Neural cell (in vitro differentiated cells): ENCODE results near the gene HOXD8.

ENCODE experiments used
- CTCF ChIP-seq: fragments of 450-650 bp; IDR thresholded peaks from 2 replicates; pipeline ENCODE4 v1.5.1; 2014; ENCODE audit warnings: antibody characterized with exemption, mild to moderate bottlenecking, moderate library complexity; ENCODE audit not compliant: poor library complexity, severe bottlenecking
- EP300 ChIP-seq: fragments of 450-650 bp; conservative IDR thresholded peaks from 2 replicates; pipeline ENCODE4 v1.6.1; 2014; ENCODE audit warnings: antibody characterized with exemption, mild to moderate bottlenecking, moderate library complexity; ENCODE audit not compliant: poor library complexity, severe bottlenecking
- EZH2 ChIP-seq: fragments of 200-600, 300-800 bp; shearing (Covaris generic), sonication (generic); IDR thresholded peaks from 2 replicates; pipeline ENCODE4 v1.6.1; 2014; ENCODE audit warnings: antibody characterized with exemption, low read length, borderline replicate concordance, mild to moderate bottlenecking; ENCODE audit not compliant: insufficient read depth, poor library complexity, severe bottlenecking
- MXI1 ChIP-seq: fragments of 450-650 bp; conservative IDR thresholded peaks from 2 replicates; pipeline ENCODE4 v1.6.1; 2014; ENCODE audit warnings: antibody characterized with exemption, mild to moderate bottlenecking; ENCODE audit not compliant: poor library complexity, severe bottlenecking
- POLR2AphosphoS5 ChIP-seq: IDR thresholded peaks from 2 replicates; pipeline ENCODE4 v1.6.1; 2012
- RAD21 ChIP-seq: fragments of 450-650 bp; conservative IDR thresholded peaks from 2 replicates; pipeline ENCODE4 v1.6.1; 2014; ENCODE audit warnings: antibody characterized with exemption, mild to moderate bottlenecking, moderate library complexity
- REST ChIP-seq: IDR thresholded peaks from 2 replicates; pipeline ENCODE4 v1.6.1; 2012; ENCODE audit warnings: borderline replicate concordance
- TAF1 ChIP-seq: IDR thresholded peaks from 2 replicates; pipeline ENCODE4 v1.6.1; 2012; ENCODE audit warnings: low read depth

- TF ChIP-seq CTCF (no peak), REST (no peak), EP300 (no peak), EZH2 (peak; percentile 72), TAF1 (no peak), RAD21 (no peak), MXI1 (peak; percentile 73), POLR2AphosphoS5 (no peak)
These were observed 48.7 kb upstream of the HOXD8 start for GRCh38 chr2:176080540-176081375.
